HCT116 (cell line): ENCODE measurements around the gene MOB2. TPM values are rescaled to one million over a fixed set of nuclear protein-coding genes. Genes with fewer than 3 reads are reported as not detected.

Experiments used
- ATAC-seq: fragments of 200-7000 bp; cut with Tn5 transposase; 2 replicates; pipeline ENCODE4 v1.9.1; 2020; ENCODE audit warnings: mild to moderate bottlenecking, moderate library complexity
- BruUV-seq: library from RNA; stranded (reverse); fragments of 400-500 nt; replicated peaks from 2 replicates; lab custom pipeline; 2021; lab: Mats Ljungman, UMichigan
- CTCF ChIA-PET: fragments of 300-600 bp; sonication (Branson Sonifier 250); formaldehyde crosslinking; loops from one replicate; lab custom pipeline; 2021; ENCODE audit warnings: antibody characterized with exemption; lab: Charles Lee
- POLR2A ChIA-PET: fragments of 300-600, 350-600 bp; sonication (Branson Sonifier 250); formaldehyde crosslinking; loops from one replicate; lab custom pipeline; 2021; ENCODE audit warnings: antibody characterized with exemption; lab: Charles Lee
- RAD21 ChIA-PET, 2 experiments: fragments of 300-600 bp; sonication (Branson Sonifier 250); formaldehyde crosslinking; loops; one replicate each; lab custom pipeline; 2023; ENCODE audit warnings: low total read pairs in 2 of 2; ENCODE audit not compliant: uncharacterized antibody in 2 of 2, unreplicated experiment in 2 of 2, low non-redundant PET in 1 of 2; lab: Charles Lee
- DNase-seq: peaks from one replicate; pipeline ENCODE4 v3.0.0-alpha.2; 2010; ENCODE audit warnings: low read depth, low spot score
- H2AFZ ChIP-seq: fragments of 200-600 bp; shearing (Covaris generic), sonication (generic); 2 replicates; pipeline ENCODE4 v1.6.1; 2017; ENCODE audit warnings: low read depth, mixed run types, mixed read lengths, antibody characterized with exemption, low read length; ENCODE audit not compliant: poor library complexity, severe bottlenecking
- H3K27ac ChIP-seq: 2 replicates; pipeline ENCODE4 v1.5.1; 2012; ENCODE audit warnings: low read depth, low read length
- H3K27me3 ChIP-seq: fragments of 200-600 bp; sonication (generic); 2 replicates; pipeline ENCODE4 v1.6.1; 2016; ENCODE audit warnings: mixed run types, low read length, mixed read lengths; ENCODE audit not compliant: insufficient read depth
- H3K36me3 ChIP-seq, 2 experiments: fragments of 200-500 bp in 1 of 2; fragments of 200-600 bp in 1 of 2; sonication (Bioruptor generic) in 1 of 2; sonication (generic) in 1 of 2; 2 replicates each; pipeline versions ENCODE4 v1.5.1 to v1.6.1; 2014 to 2016; ENCODE audit warnings: low read length in 2 of 2, inconsistent platforms in 1 of 2, mixed read lengths in 1 of 2, mixed run types in 1 of 2; ENCODE audit not compliant: insufficient read depth in 2 of 2, control insufficient read depth in 1 of 2
- H3K4me1 ChIP-seq, 2 experiments: fragments of 200-600 bp in 1 of 2; sonication (generic) in 1 of 2; 2 replicates each; pipeline versions ENCODE4 v1.5.1 to v1.6.1; 2012 to 2017; ENCODE audit warnings: low read length in 2 of 2, inconsistent platforms in 1 of 2, mild to moderate bottlenecking in 1 of 2, mixed read lengths in 1 of 2, mixed run types in 1 of 2, moderate library complexity in 1 of 2; ENCODE audit not compliant: insufficient read depth in 2 of 2, control insufficient read depth in 1 of 2
- H3K4me2 ChIP-seq: fragments of 200-600 bp; sonication (generic); 2 replicates; pipeline ENCODE4 v1.6.1; 2017; ENCODE audit warnings: mixed run types, low read length, mixed read lengths
- H3K4me3 ChIP-seq, 2 experiments: fragments of 200-600 bp in 1 of 2; sonication (generic) in 1 of 2; replicated peaks in 1 of 2; 2 replicates each; pipeline ENCODE4 v1.5.1; 2011 to 2016; ENCODE audit warnings: low read length in 2 of 2, control low read depth in 1 of 2, low read depth in 1 of 2, mild to moderate bottlenecking in 1 of 2, mixed read lengths in 1 of 2, mixed run types in 1 of 2
- H3K79me2 ChIP-seq: fragments of 200-600 bp; sonication (generic); 2 replicates; pipeline ENCODE4 v1.6.1; 2017; ENCODE audit warnings: mild to moderate bottlenecking, mixed run types, low read length, moderate library complexity, mixed read lengths; ENCODE audit not compliant: insufficient read depth
- H3K9ac ChIP-seq: fragments of 200-600 bp; sonication (generic); 2 replicates; pipeline ENCODE4 v1.6.1; 2016; ENCODE audit warnings: low read length, mixed read lengths
- H3K9me2 ChIP-seq: fragments of 200-600 bp; sonication (generic), shearing (Covaris generic); 2 replicates; pipeline ENCODE4 v1.6.1; 2017; ENCODE audit warnings: mixed run types, mild to moderate bottlenecking, moderate library complexity; ENCODE audit not compliant: insufficient read depth
- H3K9me3 ChIP-seq, 2 experiments: fragments of 200-500 bp in 1 of 2; fragments of 200-600 bp in 1 of 2; sonication (Bioruptor generic) in 1 of 2; sonication (generic) in 1 of 2; 2 replicates each; pipeline ENCODE4 v1.6.1; 2014 to 2017; ENCODE audit warnings: low read length in 2 of 2, mixed read lengths in 2 of 2, inconsistent platforms in 1 of 2, low read depth in 1 of 2, mild to moderate bottlenecking in 1 of 2, mixed run types in 1 of 2, moderate library complexity in 1 of 2; ENCODE audit not compliant: control insufficient read depth in 1 of 2, insufficient read depth in 1 of 2
- H4K20me1 ChIP-seq: fragments of 200-600 bp; sonication (generic), shearing (Covaris generic); 2 replicates; pipeline ENCODE4 v1.6.1; 2017; ENCODE audit warnings: mixed run types, mild to moderate bottlenecking, moderate library complexity; ENCODE audit not compliant: insufficient read depth
- EGR1 ChIP-seq: IDR thresholded peaks from 2 replicates; pipeline ENCODE4 v1.6.1; 2012; ENCODE audit warnings: low read depth
- EZH2 ChIP-seq: fragments of 200-600 bp; sonication (generic); IDR thresholded peaks from 2 replicates; pipeline ENCODE4 v1.6.1; 2017; ENCODE audit warnings: antibody characterized with exemption, mixed run types
- FOSL1 ChIP-seq: IDR thresholded peaks from 2 replicates; pipeline ENCODE4 v1.6.1; 2012; ENCODE audit warnings: low read depth
- JUND ChIP-seq: IDR thresholded peaks from 2 replicates; pipeline ENCODE4 v1.6.1; 2012
- MAX ChIP-seq: IDR thresholded peaks from 2 replicates; pipeline ENCODE4 v1.6.1; 2012
- POLR2A ChIP-seq: IDR thresholded peaks from 2 replicates; pipeline ENCODE4 v1.7.0; 2011; ENCODE audit warnings: borderline replicate concordance; ENCODE audit not compliant: insufficient read depth, insufficient read length; ENCODE audit errors: extremely low read depth
- REST ChIP-seq: IDR thresholded peaks from 2 replicates; pipeline ENCODE4 v1.6.1; 2012; ENCODE audit warnings: low read depth
- SP1 ChIP-seq: IDR thresholded peaks from 2 replicates; pipeline ENCODE4 v1.6.1; 2012; ENCODE audit warnings: low read depth
- SRF ChIP-seq: IDR thresholded peaks from 2 replicates; pipeline ENCODE4 v1.6.1; 2012; ENCODE audit warnings: low read depth
- TCF7L2 ChIP-seq: IDR thresholded peaks from 2 replicates; pipeline ENCODE4 v1.7.0; 2011; ENCODE audit warnings: borderline replicate concordance, inconsistent platforms; ENCODE audit not compliant: insufficient read depth, insufficient read length; ENCODE audit errors: extremely low read depth
- ZNF274 ChIP-seq: fragments of 200-500 bp; sonication (Bioruptor generic); IDR thresholded peaks from 2 replicates; pipeline ENCODE4 v1.6.1; 2014; ENCODE audit warnings: mild to moderate bottlenecking, low read depth, low read length, inconsistent platforms
- intact Hi-C: fragments of 100-400 bp; cut with micrococcal nuclease; formaldehyde crosslinking; loops from 2 replicates; pipeline ENCODE4 v1.10.0; 2022
- total RNA-seq: library from RNA; stranded (reverse); gene quantifications from one replicate; pipeline ENCODE4 v1.2.1, GENCODE V29; 2021; ENCODE audit not compliant: unreplicated experiment

MOB2 gene
- total RNA-seq, 1 experiment from 2014 or later: 25.7 TPM

- TF ChIP-seq SRF: no peak
- TF ChIP-seq SP1: no peak
- TF ChIP-seq ZNF274: no peak
- no peak for TF ChIP-seq REST
- no peak for TF ChIP-seq JUND
- no peak for TF ChIP-seq POLR2A
- no peak for TF ChIP-seq EZH2
- ATAC-seq: no peak
- Histone ChIP-seq H4K20me1 (no peaks in the 10 kb centered on the region), H3K36me3 (no peaks in the 10 kb centered on the region), H3K4me1 (peaks cover 0 to 7% of the 10 kb centered on the region in 2 experiments; a peak in 1 of 4 replicates), H3K9ac (no peak overlapping the region), H3K4me2 (no peak overlapping the region), H3K4me3 (no peak overlapping the region), H3K79me2 (peaks cover 17% of the 10 kb centered on the region), H2AFZ (no peak overlapping the region), H3K27ac (no peak overlapping the region), H3K9me3 (no peaks in the 10 kb centered on the region), H3K27me3 (no peaks in the 10 kb centered on the region), H3K9me2 (no peaks in the 10 kb centered on the region)
- DNase-seq: no peak
- BruUV-seq: no TSS peak
- intact Hi-C loops: no loop called here
- RAD21 ChIA-PET: no interaction called here
- POLR2A ChIA-PET: no interaction called here
- CTCF ChIA-PET: no interaction called here
Measured at GRCh38 chr11:1508986-1509385, 22.4 kb upstream of the MOB2 start.

GRCh38 chr11:1508491-1508891, 21.9 kb upstream of the MOB2 start:
- ATAC-seq: no peak
- intact Hi-C loops: no loop called here
- no peaks in the 10 kb centered on the region for H3K27me3 ChIP-seq
- no TSS peak for BruUV-seq
- CTCF ChIA-PET: no interaction called here
- POLR2A ChIA-PET: no interaction called here
- H2AFZ ChIP-seq: no peak overlapping the region
- no peak for DNase-seq
- peaks cover 0 to 6% of the 10 kb centered on the region in 2 experiments; a peak in 1 of 4 replicates for H3K4me1 ChIP-seq
- no peaks in the 10 kb centered on the region for H4K20me1 ChIP-seq
- no peak overlapping the region for H3K27ac ChIP-seq
- H3K79me2 ChIP-seq: peaks cover 18% of the 10 kb centered on the region
- no peaks in the 10 kb centered on the region for H3K36me3 ChIP-seq
- RAD21 ChIA-PET: no interaction called here
- H3K9ac ChIP-seq: no peak overlapping the region
- no peaks in the 10 kb centered on the region for H3K9me3 ChIP-seq
- H3K4me2 ChIP-seq: no peak overlapping the region
- no peaks in the 10 kb centered on the region for H3K9me2 ChIP-seq
- no peak for TF ChIP-seq EGR1
- no peak for TF ChIP-seq REST
- no peak for TF ChIP-seq FOSL1
- TF ChIP-seq TCF7L2: no peak
- TF ChIP-seq MAX: no peak
- no peak overlapping the region for H3K4me3 ChIP-seq
